ENCODE results near the gene SERPINA7.
A peak's percentile ranks its signal among the peaks of the same experiment; 100 is the strongest.
"Not testable (repeated sequence)": the region's sequence is repeated elsewhere in the genome, so short reads cannot be mapped to it uniquely, and the experiment has no call there.

The SERPINA7 gene, protein sequence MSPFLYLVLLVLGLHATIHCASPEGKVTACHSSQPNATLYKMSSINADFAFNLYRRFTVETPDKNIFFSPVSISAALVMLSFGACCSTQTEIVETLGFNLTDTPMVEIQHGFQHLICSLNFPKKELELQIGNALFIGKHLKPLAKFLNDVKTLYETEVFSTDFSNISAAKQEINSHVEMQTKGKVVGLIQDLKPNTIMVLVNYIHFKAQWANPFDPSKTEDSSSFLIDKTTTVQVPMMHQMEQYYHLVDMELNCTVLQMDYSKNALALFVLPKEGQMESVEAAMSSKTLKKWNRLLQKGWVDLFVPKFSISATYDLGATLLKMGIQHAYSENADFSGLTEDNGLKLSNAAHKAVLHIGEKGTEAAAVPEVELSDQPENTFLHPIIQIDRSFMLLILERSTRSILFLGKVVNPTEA

DNA sequence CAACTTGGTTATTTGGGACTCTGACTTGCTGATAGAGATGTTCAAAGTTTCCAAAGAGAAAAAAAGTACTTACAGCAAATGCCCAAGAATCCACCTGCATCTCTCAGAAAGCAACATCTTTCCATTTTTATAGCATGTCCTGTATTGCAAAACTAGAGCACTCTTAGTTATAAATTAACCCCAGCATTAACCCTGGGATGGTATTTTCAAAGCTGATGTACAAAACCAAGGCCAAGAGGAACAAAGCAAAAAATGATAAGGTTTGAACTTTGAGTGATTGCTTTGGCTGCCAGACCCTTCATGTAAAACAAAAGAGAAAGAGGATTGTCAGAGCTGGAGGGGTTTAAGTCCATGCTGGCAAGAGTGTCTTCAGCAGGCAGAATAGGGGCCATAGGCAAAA lies at the start of gene SERPINA7:
Gene SERPINA7, minus strand, starts transcription at position 103 of the 400 bp plus-strand sequence. CDS start 1,669 bp downstream, outside the sequence.
- no peak for DNase-seq

DNA sequence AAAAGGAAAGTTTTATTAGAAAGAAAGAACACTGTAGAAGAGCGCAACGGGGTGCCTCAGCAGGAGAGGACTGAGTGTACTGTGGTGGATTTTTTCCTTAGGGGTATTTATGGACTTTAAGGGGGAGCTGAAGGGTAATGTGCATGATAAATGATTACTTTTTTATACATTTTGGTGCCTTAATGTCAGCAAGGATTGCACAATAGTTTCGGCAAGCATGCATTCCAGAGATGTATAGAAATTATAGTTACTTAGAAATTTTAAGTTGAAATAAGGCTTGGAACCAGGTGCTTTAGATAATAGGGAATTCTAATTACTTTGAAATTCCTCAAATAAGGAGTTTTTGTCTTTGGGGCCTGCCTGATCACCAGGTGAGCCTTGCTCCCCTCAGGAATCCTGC lies 30.5 kb upstream of the SERPINA7 start:
- no peak for DNase-seq

DNA sequence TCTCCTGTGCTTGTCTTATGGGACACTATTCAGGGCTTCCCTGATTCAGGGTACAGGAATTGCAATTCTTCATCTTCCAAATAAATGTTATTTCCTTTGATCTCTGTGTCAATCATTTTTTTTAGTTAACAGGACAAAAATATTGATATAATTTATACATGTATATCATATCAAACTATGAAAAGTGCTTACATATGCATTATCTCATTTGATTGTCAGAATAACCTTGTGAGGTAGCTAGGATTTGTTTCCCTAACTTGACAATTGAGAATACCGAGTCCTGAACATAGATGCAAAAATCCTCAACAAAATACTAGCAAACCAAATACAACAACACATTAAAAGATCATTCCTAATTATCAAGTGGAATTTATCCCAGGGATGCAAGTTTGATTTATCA lies 11.5 kb upstream of the SERPINA7 start:
- no peak for DNase-seq

DNA sequence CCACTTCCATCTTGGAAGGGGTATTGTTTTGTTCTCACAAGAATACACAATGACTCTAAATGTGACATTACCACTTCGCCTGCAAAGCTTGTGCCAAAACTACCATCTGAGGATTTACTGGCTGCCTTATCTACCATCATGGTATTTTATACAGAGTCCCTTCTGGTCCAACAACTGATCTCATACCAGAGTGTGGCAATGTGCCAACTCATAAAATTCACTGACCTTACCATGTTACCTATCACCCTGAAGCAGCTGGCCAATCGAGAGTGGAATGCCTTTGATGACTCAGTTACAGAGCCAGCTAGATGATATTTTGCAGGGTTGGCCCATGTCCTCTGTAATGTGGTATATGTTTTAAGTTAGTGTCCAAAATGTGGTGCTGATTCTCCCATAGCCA lies 3.8 kb upstream of the SERPINA7 start:
- no peak for DNase-seq

DNA sequence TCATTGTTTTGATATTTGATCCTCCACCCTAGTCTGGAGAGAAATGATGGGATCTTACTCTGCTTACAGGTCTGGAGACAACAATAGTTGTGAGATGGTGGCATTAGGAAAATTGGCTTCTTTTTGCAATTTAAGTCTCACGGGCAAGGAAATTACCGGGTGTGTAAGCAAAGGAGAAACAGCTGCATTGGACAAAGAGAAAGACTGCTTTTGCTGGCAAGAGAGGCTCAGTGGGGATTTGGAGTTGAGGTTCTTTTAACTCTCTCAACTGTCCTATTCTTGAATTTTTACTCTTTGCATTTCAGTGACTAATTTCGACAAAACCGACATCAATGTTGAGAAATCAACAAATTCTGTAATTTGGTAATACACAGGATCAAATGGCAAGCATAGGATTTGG lies 2.3 kb upstream of the SERPINA7 start:
- DNase-seq, result no peak

DNA sequence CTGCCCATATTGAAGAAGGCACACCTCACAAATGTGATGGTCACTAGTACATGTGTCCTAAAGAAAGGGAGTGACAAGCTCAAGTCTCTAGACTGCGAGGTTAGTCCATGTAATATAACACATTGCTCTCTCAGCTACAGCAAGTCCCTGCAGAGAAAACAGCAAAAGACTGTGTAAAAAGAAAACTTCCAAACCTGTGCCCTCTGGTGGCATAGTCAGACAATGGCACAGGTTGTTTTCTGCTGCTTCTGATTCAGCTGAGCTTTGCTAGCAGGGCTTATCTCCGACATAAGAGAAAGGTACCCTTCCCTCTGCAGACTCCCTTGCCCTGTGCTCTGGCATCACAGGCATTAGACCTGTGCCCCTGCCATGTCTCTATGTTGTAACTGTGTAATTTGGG lies 1.4 kb upstream of the SERPINA7 start:
- peak; percentile 8 for DNase-seq

DNA sequence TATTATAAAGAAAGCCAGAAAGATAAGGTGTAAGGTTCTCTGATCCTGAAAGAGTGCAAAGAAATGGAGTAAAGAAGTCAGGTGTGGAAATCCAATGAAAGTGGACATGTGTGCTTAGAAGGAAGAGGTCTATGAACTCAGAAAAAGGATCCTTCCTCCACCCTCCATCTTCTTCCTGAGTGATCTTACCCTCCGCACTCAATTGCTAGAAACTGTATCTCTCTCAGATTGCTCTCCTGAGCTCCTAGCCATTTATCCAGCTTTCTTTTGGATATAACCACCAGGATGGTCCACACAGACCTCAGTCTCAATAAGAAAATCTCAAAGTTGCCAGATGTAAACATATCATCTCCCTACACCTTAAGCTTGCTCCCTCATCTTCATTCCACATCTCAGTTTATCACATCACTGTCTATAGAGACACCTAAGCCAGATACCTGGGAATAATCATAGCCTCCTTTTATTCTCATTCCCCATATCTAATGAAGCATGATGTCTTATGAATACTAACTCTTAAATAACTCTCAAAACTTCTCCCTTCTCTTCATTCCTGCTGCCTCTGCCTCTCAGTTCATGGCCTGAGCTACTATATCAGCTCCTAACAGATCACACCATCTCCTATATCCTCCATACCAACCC lies 573 bp downstream of the SERPINA7 start:
- DNase-seq, result no peak

DNA sequence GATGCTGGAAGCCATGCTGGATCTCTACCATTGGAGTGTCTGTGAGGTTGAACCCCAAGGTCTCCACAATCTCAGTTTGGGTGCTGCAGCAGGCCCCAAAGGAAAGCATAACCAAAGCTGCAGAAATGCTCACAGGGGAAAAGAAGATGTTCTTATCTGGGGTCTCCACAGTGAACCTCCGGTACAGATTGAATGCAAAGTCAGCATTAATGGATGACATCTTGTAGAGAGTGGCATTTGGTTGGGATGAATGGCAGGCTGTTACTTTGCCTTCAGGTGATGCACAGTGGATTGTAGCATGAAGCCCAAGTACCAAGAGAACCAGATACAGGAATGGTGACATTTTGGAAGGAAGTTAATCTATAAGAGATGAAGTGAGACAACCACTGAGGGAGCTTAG lies 1.8 kb downstream of the SERPINA7 start:
- no peak for DNase-seq

DNA sequence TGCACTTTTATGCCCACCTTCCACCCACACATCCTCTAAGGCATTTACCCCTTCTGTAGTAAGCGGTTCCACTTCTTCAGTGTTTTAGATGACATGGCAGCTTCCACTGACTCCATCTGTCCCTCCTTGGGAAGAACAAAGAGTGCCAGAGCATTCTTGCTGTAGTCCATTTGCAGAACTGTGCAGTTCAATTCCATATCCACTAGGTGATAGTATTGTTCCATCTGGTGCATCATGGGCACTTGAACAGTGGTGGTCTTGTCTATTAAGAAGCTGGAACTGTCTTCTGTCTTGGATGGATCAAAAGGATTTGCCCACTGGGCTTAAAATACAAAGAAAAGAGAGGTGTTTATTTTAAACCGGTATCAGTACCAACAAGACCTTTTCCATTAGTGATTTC lies 3.5 kb downstream of the SERPINA7 start:
- no peak for DNase-seq

DNA sequence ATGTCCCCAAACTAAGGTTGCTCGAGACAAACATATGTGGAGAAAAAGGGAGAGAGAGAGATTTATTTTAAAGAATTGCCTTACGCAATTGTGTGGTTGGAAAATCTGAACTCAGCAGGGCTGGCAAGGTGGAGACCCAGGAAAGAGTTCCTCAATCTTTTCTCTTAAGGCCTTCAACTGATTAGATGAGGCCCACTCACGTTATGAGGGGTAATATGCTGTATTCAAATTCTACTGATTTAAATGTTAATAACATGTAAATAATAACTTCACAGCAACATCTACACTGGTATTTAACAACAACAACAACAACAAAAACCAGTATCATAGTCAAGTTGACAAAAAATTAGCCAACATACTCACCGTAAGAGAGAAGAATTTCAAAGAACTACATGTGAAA lies 14.6 kb downstream of the SERPINA7 start:
- no peak for DNase-seq

DNA sequence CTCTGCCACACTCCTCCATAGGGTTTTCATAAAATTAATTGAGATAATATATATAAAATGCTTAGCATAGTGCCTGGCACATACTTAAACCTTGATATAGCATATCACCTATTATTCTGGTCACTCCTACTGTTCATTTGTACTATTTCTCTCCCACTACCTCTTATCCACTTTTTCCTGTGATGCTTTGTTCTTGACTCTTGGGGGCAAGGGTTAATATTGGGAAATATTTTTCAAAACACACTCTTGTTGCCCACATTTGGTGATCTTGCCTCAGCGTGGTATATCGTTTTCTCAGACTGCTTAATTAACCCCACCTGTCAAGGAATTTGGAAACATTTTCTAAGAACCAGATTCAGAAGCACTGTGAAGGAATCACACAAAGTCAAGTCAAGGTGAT lies 16.3 kb downstream of the SERPINA7 start:
- DNase-seq, result no peak

DNA sequence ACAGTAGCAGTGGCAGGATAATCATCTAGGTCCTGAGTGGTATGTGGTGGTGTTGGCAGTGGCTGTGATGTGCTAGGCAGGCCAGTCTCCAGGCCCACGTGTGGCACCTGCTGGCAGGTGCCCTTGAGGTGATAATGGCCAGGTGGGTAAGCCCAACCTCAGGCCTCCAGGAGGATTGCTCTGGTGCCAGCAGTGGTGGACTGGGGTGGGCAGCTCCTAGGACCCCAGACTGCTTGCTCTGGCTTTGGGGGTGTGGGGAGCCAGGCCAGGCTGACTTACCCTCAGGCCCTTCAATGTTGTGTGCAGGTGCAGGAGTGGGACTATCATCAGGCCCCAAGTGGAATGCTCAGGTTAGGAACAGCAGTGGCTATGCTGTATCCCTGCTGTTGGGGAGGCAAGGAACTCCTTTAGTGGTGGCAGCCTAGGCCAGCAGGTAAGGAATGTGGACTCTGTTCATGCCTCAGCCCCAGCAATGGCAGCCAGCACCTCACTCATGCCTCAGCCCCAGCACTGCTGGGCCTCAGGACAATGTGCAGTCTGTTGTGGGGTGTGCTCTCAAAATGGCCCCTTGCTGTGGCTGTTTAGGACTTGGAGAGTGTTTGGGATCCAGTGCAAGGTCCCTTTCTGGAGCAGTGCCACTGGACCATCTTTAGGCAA lies 24.3 kb downstream of the SERPINA7 start:
- no peak for DNase-seq

DNA sequence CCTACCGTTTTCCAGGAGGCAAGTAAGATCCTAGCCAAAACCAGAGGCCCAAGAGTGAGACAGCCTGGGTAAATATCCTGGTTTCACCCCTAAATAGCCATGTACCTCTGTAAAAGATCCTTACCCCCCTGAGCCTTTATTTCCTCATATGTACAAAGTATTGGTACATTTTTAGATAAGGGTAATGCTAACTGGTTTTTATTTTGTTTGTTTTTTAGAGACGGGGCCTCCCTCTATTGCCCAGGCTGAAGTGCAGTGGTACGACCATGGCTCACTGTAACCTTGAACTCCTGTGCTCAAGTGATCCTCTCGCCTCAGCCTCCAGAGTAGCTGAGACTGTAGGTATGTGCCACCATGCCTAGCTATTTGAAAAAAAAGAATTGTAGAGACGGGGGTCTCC lies 29.4 kb downstream of the SERPINA7 start:
- DNase-seq, result no peak

DNA sequence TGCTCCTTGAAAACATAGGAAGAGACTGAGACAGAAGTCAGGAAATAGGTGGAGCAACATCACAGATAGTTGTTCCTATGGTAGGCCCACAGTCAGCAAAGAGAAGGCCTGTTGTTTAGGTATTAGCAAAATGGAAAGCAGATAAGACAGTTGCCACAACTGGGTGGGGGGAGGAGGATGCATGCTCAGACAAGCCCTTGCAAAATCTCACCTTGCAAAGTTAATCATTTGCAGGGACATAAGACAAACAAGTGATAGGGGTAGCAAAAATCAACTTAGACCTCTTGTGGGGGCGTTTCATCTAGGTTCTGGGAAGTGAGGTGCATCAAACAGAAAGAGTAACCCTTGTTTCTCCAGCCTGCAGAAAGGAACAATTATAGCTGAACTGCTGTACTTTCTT lies 30.7 kb downstream of the SERPINA7 start:
- no peak for DNase-seq

DNA sequence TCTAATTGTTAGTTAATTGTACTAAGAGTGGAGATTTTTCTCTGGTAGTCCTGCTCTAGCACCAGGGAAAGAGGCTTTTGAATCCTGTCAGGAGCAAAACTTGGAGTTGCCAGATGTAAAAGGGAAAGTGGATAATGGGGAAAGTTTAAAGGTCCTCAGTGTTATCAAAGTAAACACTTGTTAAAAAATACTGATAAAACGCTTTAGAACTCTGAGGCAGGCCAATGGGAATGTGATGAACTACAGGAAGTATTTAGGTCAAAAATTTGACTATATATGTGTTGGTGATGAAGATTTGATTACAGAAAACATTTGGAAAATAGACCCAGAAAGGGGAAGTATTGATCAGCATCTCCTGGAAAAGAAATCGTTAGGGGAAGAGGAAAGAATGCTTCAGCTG lies 32.8 kb downstream of the SERPINA7 start:
- no peak for DNase-seq

DNA sequence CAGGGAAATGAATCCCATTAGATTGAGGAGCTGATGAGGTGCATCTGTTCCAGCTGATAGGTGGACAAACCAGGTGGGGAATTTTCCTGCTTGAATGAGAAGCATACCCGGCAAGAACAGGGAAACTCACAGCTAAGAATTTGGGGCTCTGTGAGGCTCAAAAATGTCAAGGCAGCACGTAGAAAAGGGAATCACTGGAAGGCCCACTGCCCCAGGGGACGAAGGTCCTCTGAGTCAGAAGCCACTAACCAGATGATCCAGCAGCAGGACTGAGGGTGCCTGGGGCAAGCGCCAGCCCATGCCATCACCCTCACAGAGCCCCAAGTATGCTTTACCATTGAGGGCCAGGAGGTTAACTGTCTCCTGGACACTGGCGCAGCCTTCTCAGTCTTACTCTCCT lies 37.9 kb downstream of the SERPINA7 start:
- not testable (repeated sequence) for DNase-seq

DNA sequence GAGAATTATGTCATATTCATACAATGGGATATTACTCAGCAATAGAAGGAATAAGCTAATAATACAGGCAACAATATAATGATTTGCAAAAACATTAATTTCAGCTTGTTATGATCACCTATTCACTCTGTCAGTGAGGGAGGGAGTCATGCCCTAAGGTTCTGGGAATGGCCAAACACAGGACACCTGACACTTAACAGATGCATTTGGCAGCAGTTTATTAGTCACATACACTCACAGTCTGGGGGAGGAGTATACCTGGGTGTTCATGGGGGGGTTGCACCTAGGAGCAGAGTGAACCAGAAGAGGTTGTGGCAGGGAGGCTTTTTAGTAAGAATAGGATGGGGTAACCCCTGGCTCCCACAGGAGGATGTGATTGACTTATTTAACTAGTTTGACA lies 38.3 kb downstream of the SERPINA7 start:
- DNase-seq, result no peak

DNA sequence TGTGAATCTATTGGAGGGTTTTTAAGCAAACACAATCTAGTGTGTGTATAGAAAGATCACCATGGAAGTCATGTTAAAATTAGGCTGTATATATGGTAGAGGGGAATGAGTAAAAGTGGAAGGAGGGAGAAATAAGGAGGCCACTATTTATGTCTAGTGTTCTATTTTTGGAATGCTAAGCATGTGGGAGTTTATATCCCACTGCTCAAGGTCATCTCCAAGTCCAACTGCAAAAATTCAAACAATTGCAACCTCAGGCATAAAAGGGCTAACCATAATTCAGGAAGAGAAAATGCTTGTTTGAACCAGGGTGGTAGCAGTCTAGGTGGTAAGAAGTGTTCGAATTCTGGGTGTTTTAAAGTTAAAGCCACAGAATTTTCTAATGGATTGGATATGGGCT lies 39.2 kb downstream of the SERPINA7 start:
- no peak for DNase-seq

DNA sequence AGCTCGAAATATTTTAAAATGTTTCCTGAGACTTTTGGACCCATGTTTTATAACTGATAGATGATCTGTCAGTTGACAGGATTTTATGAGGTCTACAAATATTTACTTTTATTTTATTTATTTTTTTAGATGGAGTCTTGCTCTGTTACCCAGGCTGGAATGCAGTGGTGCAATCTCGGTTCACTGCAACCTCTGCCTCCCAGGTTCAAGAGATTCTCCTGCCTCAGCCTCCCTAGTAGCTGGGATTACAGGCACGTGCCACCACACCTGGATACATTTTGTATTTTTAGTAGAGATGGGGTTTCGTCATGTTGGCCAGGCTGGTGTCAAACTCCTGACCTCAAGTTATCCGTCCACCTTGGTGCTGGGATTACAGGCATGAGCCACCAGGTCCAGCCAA lies 50.0 kb downstream of the SERPINA7 start:
- not testable (repeated sequence) for DNase-seq

Data from eye (tissue), 1 donor.